GM19324 (cell line): ENCODE results near the gene LTBP3.

Experiments used
- ATAC-seq: cut with Tn5 transposase; IDR thresholded peaks from one replicate; pipeline ENCODE4 v1.9.1; 2021; ENCODE audit warnings: mild to moderate bottlenecking, moderate library complexity; ENCODE audit not compliant: unreplicated experiment, low FRiP score

The LTBP3 gene

GRCh38 chr11:65586247-65586630 is 28.1 kb upstream of the LTBP3 start:
- no peak for ATAC-seq

- no peak for ATAC-seq
These were observed 27.5 kb upstream of the LTBP3 start for GRCh38 chr11:65585396-65586246.

GRCh38 chr11:65584723-65585171 is 26.6 kb upstream of the LTBP3 start:
- ATAC-seq: no peak

GRCh38 chr11:65584106-65584505 is 25.9 kb upstream of the LTBP3 start:
- no peak for ATAC-seq

GRCh38 chr11:65583589-65583988 is 25.4 kb upstream of the LTBP3 start:
- ATAC-seq: no peak

GRCh38 chr11:65581928-65582327 is 23.8 kb upstream of the LTBP3 start:
- no peak for ATAC-seq

- ATAC-seq: no peak
These were observed 22.6 kb upstream of the LTBP3 start for GRCh38 chr11:65580756-65581155.

GRCh38 chr11:65580031-65580692 is 22.0 kb upstream of the LTBP3 start:
- ATAC-seq: no peak

GRCh38 chr11:65579291-65579690 is 21.1 kb upstream of the LTBP3 start:
- ATAC-seq: no peak

- no peak for ATAC-seq
These were observed 20.5 kb upstream of the LTBP3 start for GRCh38 chr11:65578667-65579066.

- no peak for ATAC-seq
These were observed 20.0 kb upstream of the LTBP3 start for GRCh38 chr11:65578134-65578533.

- no peak for ATAC-seq
These were observed 19.6 kb upstream of the LTBP3 start for GRCh38 chr11:65577756-65578109.

GRCh38 chr11:65576867-65577755 is 19.0 kb upstream of the LTBP3 start:
- ATAC-seq: no peak

GRCh38 chr11:65576232-65576866 is 18.2 kb upstream of the LTBP3 start:
- ATAC-seq: no peak

- peak; percentile 30 for ATAC-seq
These were observed 17.5 kb upstream of the LTBP3 start, which contains the start of gene EHBP1L1 for GRCh38 chr11:65575568-65576231. TSS of gene EHBP1L1 (plus strand) at chr11:65576053. CDS start at chr11:65576303, 250 bp downstream.

- no peak for ATAC-seq
These were observed 16.8 kb upstream of the LTBP3 start for GRCh38 chr11:65574811-65575567.

- ATAC-seq: peak; percentile 36
These were observed 16.1 kb upstream of the LTBP3 start for GRCh38 chr11:65574109-65574810.

- ATAC-seq: no peak
These were observed 15.4 kb upstream of the LTBP3 start for GRCh38 chr11:65573391-65574079.
